ENCODE measurements around the gene SCAF4.

SCAF4 gene

GRCh38 chr21:31725202-31725839 is 6.6 kb downstream of the SCAF4 start:
- TF ChIP-seq NFIC (IDR thresholded peaks at IDR 0.05) (no peak), RAD21 (IDR thresholded peaks at IDR 0.05; ENCODE audit: low read depth) (no peak), TAF1 (IDR thresholded peaks at IDR 0.05; ENCODE audit: low read depth) (no peak), ZBTB7A (IDR thresholded peaks at IDR 0.05; ENCODE audit: low read depth) (no peak), FOXM1 (IDR thresholded peaks at IDR 0.05; ENCODE audit: borderline replicate concordance, low read depth) (no peak), USF1 (IDR thresholded peaks at IDR 0.05) (no peak), CEBPB (IDR thresholded peaks at IDR 0.05) (no peak), EP300 (IDR thresholded peaks at IDR 0.05; ENCODE audit: borderline replicate concordance) (no peak), TCF12 (IDR thresholded peaks at IDR 0.05; ENCODE audit: low read depth) (no peak), MAX (IDR thresholded peaks at IDR 0.05) (no peak), TEAD4 (IDR thresholded peaks at IDR 0.05) (no peak), EGR1 (IDR thresholded peaks at IDR 0.05) (no peak), REST (IDR thresholded peaks at IDR 0.05; ENCODE audit: low read depth) (no peak), CREB1 (IDR thresholded peaks at IDR 0.05; ENCODE audit: low read depth) (no peak), YY1 (IDR thresholded peaks at IDR 0.05; ENCODE audit: low read depth) (no peak)

- TF ChIP-seq USF1 (IDR thresholded peaks at IDR 0.05) (no peak), FOXM1 (IDR thresholded peaks at IDR 0.05; ENCODE audit: borderline replicate concordance, low read depth) (no peak), TAF1 (IDR thresholded peaks at IDR 0.05; ENCODE audit: low read depth) (no peak), MAX (IDR thresholded peaks at IDR 0.05) (no peak), ZBTB7A (IDR thresholded peaks at IDR 0.05; ENCODE audit: low read depth) (no peak)
Observed at GRCh38 chr21:31724552-31724951, 7.4 kb downstream of the SCAF4 start.

- no peak for TF ChIP-seq RAD21 (IDR thresholded peaks at IDR 0.05; ENCODE audit: low read depth)
- TF ChIP-seq USF1 (IDR thresholded peaks at IDR 0.05) = no peak
- no peak for TF ChIP-seq ZBTB7A (IDR thresholded peaks at IDR 0.05; ENCODE audit: low read depth)
- no peak for TF ChIP-seq MAX (IDR thresholded peaks at IDR 0.05)
- TF ChIP-seq CEBPB (IDR thresholded peaks at IDR 0.05) = no peak
- TF ChIP-seq TEAD4 (IDR thresholded peaks at IDR 0.05) = no peak
- no peak for TF ChIP-seq EGR1 (IDR thresholded peaks at IDR 0.05)
- TF ChIP-seq YY1 (IDR thresholded peaks at IDR 0.05; ENCODE audit: low read depth) = no peak
- TF ChIP-seq NFIC (IDR thresholded peaks at IDR 0.05) = no peak
- no peak for TF ChIP-seq EP300 (IDR thresholded peaks at IDR 0.05; ENCODE audit: borderline replicate concordance)
- TF ChIP-seq REST (IDR thresholded peaks at IDR 0.05; ENCODE audit: low read depth) = no peak
- no peak for TF ChIP-seq CREB1 (IDR thresholded peaks at IDR 0.05; ENCODE audit: low read depth)
Observed at GRCh38 chr21:31721381-31721780, 10.5 kb downstream of the SCAF4 start.

- no peak for TF ChIP-seq TCF12 (IDR thresholded peaks at IDR 0.05; ENCODE audit: low read depth)
- TF ChIP-seq ZBTB7A (IDR thresholded peaks at IDR 0.05; ENCODE audit: low read depth) = no peak
- no peak for TF ChIP-seq USF1 (IDR thresholded peaks at IDR 0.05)
- no peak for TF ChIP-seq REST (IDR thresholded peaks at IDR 0.05; ENCODE audit: low read depth)
- no peak for TF ChIP-seq CREB1 (IDR thresholded peaks at IDR 0.05; ENCODE audit: low read depth)
- no peak for TF ChIP-seq EGR1 (IDR thresholded peaks at IDR 0.05)
- no peak for TF ChIP-seq TAF1 (IDR thresholded peaks at IDR 0.05; ENCODE audit: low read depth)
- TF ChIP-seq TEAD4 (IDR thresholded peaks at IDR 0.05) = no peak
- TF ChIP-seq EP300 (IDR thresholded peaks at IDR 0.05; ENCODE audit: borderline replicate concordance) = no peak
- no peak for TF ChIP-seq FOXM1 (IDR thresholded peaks at IDR 0.05; ENCODE audit: borderline replicate concordance, low read depth)
- no peak for TF ChIP-seq RAD21 (IDR thresholded peaks at IDR 0.05; ENCODE audit: low read depth)
- no peak for TF ChIP-seq MAX (IDR thresholded peaks at IDR 0.05)
- no peak for TF ChIP-seq YY1 (IDR thresholded peaks at IDR 0.05; ENCODE audit: low read depth)
- TF ChIP-seq NFIC (IDR thresholded peaks at IDR 0.05) = no peak
- no peak for TF ChIP-seq CEBPB (IDR thresholded peaks at IDR 0.05)
Observed at GRCh38 chr21:31720739-31721138, 11.2 kb downstream of the SCAF4 start.
